ENCODE measurements around the gene PPP1R14C.

The PPP1R14C gene

GRCh38 chr6:150196942-150197745 is 54.3 kb downstream of the PPP1R14C start:
- no peak for DNase-seq

DNA sequence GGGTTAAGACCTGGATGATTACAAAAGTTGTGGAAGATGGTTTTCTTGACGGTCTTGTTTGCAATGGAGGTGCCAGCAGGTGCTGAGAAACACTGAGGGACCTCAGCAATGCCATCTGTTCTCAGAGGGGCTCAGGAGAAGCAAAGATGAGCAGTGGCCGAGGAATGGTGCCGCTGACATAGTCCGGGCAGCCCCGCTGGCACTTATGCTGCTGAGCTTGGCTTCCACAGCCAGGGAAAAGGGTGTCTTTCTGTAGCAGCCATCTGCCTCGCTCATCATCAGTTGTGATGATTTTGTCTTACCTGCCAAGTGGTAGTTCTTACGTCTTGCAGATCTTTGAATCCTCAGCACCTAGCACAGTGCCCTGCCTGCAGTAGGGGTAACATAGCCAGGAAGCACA is 55.7 kb downstream of the PPP1R14C start:
- no peak for DNase-seq

- DNase-seq: no peak
Measured at GRCh38 chr6:150199241-150199640, 56.4 kb downstream of the PPP1R14C start.

DNA sequence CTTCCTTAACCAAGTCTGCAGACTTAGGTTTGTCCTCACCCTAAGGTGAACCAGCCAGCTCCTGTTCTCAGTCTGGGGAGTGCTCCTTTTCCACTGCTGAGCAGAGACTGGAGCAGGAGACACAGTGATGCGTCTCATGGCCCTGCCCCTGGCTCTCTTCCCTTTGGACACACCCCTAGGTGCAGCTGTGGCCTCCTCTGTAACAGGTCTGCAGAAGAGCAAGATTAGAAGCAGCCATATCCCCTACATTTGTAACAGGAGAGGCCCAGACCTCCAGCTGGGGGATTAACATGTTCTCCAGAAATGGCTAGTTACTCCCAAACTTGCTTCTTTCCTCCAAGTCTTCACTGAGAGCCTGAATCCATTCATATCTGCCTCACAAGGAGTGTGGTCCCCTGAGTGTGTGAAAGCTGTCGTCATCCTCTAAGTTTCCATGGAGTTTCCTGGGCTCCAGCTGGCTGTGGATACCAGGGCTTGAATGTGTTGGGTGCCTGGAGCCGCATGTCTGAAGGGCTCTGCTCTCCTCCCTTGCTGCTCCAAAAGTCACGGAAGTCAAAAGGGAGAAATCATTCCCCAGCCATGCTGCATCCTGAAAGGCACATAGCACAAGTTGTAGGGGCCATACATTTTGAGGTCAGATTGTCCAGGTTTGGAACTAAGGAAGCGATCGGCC is 57.7 kb downstream of the PPP1R14C start:
- DNase-seq: no peak

- no peak for DNase-seq
Measured at GRCh38 chr6:150201285-150201684, 58.4 kb downstream of the PPP1R14C start.

GRCh38 chr6:150201772-150202329 is 59.0 kb downstream of the PPP1R14C start:
- no peak for DNase-seq

- no peak for DNase-seq
Measured at GRCh38 chr6:150202404-150202803, 59.6 kb downstream of the PPP1R14C start.

- no peak for DNase-seq
Measured at GRCh38 chr6:150202934-150203333, 60.1 kb downstream of the PPP1R14C start.

GRCh38 chr6:150203378-150203777 is 60.5 kb downstream of the PPP1R14C start:
- DNase-seq: no peak

GRCh38 chr6:150203871-150204545 is 61.2 kb downstream of the PPP1R14C start:
- no peak for DNase-seq

- DNase-seq: no peak
Measured at GRCh38 chr6:150204705-150205472, 62.0 kb downstream of the PPP1R14C start.

DNA sequence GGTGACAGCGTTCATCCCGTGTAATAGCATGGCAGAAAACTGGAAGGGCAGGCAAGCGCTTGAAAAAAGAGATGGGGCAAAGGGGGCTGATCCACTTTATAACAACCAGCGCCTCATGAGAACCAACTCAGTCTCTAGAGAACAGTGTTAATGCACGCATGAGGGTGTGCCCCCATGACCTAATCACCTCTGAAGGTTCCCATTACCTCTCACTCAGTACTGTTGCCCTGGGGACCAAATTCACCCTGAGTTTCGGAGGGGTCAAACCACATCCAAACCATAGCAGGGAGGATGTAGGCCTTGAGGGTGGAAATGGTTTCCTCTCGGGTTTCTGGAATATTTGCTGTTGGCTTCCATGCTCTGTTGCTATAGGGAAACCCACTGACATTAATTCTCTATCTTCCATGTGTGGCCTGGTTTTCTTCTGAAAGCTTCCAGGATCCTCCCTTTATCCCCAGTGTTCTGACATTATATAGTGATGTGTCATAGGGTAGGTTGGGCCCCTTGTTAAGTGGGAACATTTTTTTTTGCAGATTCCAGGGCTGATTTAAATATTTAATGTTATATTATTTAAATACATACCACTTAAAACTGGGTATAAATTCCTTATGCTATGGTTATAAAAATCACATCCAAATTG is 65.2 kb downstream of the PPP1R14C start:
- DNase-seq: no peak

- DNase-seq: no peak
Measured at GRCh38 chr6:150208611-150209352, 65.9 kb downstream of the PPP1R14C start.

GRCh38 chr6:150209415-150209814 is 66.6 kb downstream of the PPP1R14C start:
- DNase-seq: no peak

DNA sequence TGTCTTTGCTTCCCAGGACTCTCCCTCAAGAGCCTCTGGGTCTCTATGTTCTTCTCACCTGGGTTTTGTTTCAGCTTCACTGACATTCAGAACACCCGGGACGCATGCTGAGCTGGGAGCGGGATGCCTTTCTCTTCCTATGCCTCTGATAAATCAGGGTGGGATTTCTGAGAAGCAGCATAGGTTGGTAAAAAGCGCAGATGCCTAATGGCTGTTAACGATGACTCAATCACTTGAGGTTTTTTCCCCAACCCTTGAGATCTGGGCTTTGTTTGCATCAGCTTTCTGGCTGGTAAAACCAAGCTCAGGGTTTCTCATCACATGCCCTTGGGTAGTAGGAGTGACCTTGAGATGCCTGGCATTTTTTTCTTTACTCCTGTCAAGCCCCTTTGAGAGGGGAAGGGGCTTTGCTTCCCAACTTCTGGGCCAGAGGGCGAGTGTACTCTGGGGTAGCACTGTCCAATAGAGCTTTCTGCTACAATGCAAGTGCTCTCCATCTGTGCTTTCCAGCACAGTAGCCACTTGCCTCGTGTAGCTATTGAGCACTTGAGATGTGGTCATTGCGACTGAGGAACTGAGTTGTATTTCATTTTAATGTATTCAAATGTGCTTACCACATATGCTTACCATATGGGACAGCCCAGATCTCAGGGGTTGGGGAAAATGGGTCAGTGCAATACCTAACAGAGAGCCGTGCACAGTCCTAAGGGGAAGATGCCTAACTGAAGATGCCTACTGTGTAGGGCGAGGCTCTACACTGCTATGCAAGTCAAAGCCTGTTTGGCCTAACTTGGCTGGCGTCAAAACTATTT is 69.1 kb downstream of the PPP1R14C start:
- DNase-seq: no peak

DNA sequence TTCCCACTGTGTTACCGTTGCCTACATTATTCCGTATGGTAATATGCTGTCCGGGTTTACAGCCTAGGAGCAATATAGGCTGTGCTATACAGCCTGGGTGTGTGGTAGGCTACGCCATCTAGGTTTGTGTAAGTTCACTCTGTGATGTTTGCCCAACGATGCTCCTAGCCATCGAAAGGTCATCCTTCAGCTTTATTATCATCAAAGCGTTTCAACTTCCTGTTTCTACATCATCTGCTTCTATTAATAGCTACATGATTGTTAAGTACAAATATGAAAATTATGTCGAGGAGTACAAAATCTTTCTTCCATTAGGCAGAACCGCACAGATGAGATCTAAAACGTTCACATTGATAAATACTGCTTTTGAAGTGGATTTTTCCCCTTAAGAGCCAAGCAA is 69.9 kb downstream of the PPP1R14C start:
- DNase-seq: no peak

DNA sequence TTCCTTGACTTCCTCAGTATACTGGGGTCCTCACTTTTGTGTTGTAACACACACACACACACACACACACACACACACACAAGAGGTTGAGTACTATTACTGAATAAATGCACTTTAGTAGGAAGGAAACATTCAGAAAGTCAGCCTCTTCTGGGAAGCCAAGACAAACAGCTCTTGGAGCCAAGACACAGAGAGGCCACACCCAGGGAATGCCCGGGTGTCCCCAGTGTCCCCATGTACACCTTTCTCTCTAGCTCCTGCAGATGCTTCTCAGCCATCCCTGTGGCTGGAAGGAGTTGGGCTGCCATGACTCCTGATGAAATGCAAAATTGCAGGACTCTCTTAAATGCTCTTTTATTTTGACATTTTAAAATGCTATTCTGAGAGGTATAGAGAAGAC is 70.5 kb downstream of the PPP1R14C start:
- DNase-seq: no peak

- no peak for DNase-seq
Measured at GRCh38 chr6:150214310-150214709, 71.5 kb downstream of the PPP1R14C start.

DNA sequence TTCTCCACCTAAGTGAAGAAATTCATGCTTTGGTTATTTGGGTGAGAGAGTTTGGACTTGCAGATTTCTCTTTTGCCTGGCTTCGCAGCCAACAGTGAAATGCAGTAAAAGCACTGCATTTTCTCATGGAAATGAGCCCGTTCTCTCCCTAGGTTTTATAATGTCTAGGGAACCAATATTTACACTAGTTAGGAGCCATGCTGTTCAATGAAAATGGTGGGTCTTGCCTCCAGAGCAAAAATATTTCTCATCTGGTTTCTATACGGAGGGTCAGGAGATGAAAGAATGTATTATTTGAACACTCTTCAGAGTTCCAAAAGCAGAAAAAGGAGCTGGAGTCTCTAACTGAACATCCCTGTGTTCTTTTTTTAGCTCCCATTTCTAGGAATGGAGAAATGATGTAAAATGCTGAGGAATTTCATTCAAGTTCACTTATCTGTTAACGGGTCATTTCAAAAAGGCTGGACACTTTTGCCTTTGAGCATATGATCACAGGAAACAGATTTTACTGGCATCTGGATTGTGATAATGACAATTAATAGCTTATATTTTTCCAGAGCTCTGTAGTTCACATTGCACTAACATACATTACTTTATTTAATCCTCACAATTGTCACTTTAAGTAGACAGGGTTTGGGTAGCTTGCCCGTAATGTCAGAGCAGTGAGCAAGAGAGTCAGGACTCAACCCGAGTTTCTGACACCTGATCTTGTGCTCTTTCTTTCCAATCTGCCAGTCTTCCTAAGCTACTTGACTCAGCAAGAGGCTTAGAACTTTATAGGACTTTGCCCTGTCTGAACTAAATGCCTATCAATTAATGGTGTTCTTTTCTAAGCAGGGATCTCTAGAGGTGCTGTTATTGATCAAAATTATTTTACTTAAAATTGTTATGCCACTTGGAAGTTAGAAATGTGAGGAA is 78.0 kb downstream of the PPP1R14C start:
- DNase-seq: no peak

DNA sequence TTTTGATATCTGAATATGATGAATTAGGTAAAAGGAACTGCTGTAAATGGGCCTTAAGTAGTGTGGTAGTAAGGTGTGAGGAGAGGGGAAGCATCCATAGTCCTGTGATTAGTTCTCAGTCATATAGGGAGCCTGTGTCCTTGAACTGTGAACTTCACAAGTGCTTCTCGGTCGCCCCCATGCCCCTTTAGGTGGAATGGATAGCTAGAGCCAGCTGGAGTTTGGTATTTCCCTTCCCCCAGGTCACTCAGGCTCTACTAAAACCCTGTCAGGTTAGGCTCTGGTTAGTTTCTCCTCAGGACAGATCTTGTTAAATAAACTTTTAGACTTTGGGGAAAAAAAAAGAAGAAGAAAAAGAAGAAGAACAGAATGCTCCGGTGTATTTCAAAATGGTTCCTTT is 82.0 kb downstream of the PPP1R14C start:
- DNase-seq: no peak
